Caco-2 (cell line): ENCODE results near the gene IMPG1. TPM values are rescaled to one million over a fixed set of nuclear protein-coding genes. Genes with fewer than 3 reads are reported as not detected.

Experiments used
- BruUV-seq: library from RNA; stranded (reverse); fragments of 400-500 nt; replicated peaks from 2 replicates; lab custom pipeline; 2021; lab: Mats Ljungman, UMichigan
- CTCF ChIA-PET: fragments of 300-600 bp; sonication (Branson Sonifier 250); formaldehyde crosslinking; loops from one replicate; lab custom pipeline; 2022; ENCODE audit warnings: antibody characterized with exemption; lab: Charles Lee
- POLR2A ChIA-PET: fragments of 300-600 bp; sonication (Branson Sonifier 250); formaldehyde crosslinking; loops from one replicate; lab custom pipeline; 2022; ENCODE audit warnings: antibody characterized with exemption; lab: Charles Lee
- DNase-seq, 2 experiments: peaks; one replicate each; pipeline versions ENCODE4 v3.0.0 to v3.0.0-alpha.2; 2020 to 2022
- H3K27me3 ChIP-seq: replicated peaks from 2 replicates; pipeline ENCODE4 v1.6.0; 2011; ENCODE audit warnings: low read length; ENCODE audit not compliant: control insufficient read depth, insufficient read depth
- H3K36me3 ChIP-seq: 2 replicates; pipeline ENCODE4 v1.5.1; 2011; ENCODE audit warnings: low read length; ENCODE audit not compliant: control insufficient read depth, insufficient read depth
- H3K4me1 ChIP-seq: fragments of 250-450 bp; sonication (Bioruptor Pico); 2 replicates; pipeline ENCODE4 v1.5.1; 2020; ENCODE audit warnings: mild to moderate bottlenecking
- H3K4me3 ChIP-seq: 2 replicates; pipeline ENCODE4 v1.5.1; 2011; ENCODE audit warnings: low read depth, mild to moderate bottlenecking, control low read depth, low read length
- H3K9me3 ChIP-seq: fragments of 250-450 bp; sonication (Bioruptor Pico); 2 replicates; pipeline ENCODE4 v1.5.1; 2020; ENCODE audit warnings: mild to moderate bottlenecking, moderate library complexity
- H3K27ac Mint-ChIP-seq: one replicate; pipeline ENCODE4 v1.8.0; 2022; ENCODE audit warnings: mixed read lengths; ENCODE audit not compliant: unreplicated experiment
- H3K27me3 Mint-ChIP-seq: one replicate; pipeline ENCODE4 v1.8.0; 2022; ENCODE audit warnings: mixed read lengths; ENCODE audit not compliant: insufficient read depth, unreplicated experiment
- H3K36me3 Mint-ChIP-seq: one replicate; pipeline ENCODE4 v1.8.0; 2022; ENCODE audit warnings: mild to moderate bottlenecking, mixed read lengths; ENCODE audit not compliant: insufficient read depth, unreplicated experiment
- H3K4me1 Mint-ChIP-seq: one replicate; pipeline ENCODE4 v1.8.0; 2022; ENCODE audit warnings: low read depth, mixed read lengths; ENCODE audit not compliant: unreplicated experiment
- H3K4me3 Mint-ChIP-seq: one replicate; pipeline ENCODE4 v1.8.0; 2022; ENCODE audit warnings: mild to moderate bottlenecking, moderate library complexity, mixed read lengths; ENCODE audit not compliant: unreplicated experiment
- H3K9me3 Mint-ChIP-seq: one replicate; pipeline ENCODE4 v1.8.0; 2022; ENCODE audit warnings: mixed read lengths; ENCODE audit not compliant: unreplicated experiment
- CTCF ChIP-seq, 2 experiments: fragments of 200-600 bp in 1 of 2; IDR thresholded peaks; 1 replicate in 1 of 2; 2 replicates in 1 of 2; pipeline versions ENCODE4 v1.5.1 to v1.8.0; 2011 to 2022; ENCODE audit warnings: antibody characterized with exemption in 1 of 2, control low read depth in 1 of 2, inconsistent platforms in 1 of 2, low read depth in 1 of 2, low read length in 1 of 2, mild to moderate bottlenecking in 1 of 2, moderate library complexity in 1 of 2; ENCODE audit not compliant: insufficient read depth in 1 of 2, severe bottlenecking in 1 of 2, unreplicated experiment in 1 of 2
- intact Hi-C: fragments of 100-400 bp; cut with micrococcal nuclease; formaldehyde crosslinking; loops from one replicate; pipeline ENCODE4 v1.10.0; 2022; ENCODE audit not compliant: unreplicated experiment
- total RNA-seq: library from RNA; stranded (reverse); gene quantifications from 2 replicates; pipeline ENCODE4 v1.2.3, GENCODE V29; 2022

Gene IMPG1
- total RNA-seq, 1 experiment from 2014 or later: not detected

GRCh38 chr6:75952128-75952527 lies 120.3 kb downstream of the IMPG1 start:
- H3K9me3 Mint-ChIP-seq: no peaks in the 10 kb centered on the region
- no peak overlapping the region for H3K27ac Mint-ChIP-seq
- H3K36me3 Mint-ChIP-seq: no peaks in the 10 kb centered on the region
- peaks cover 5% of the 10 kb centered on the region for H3K4me1 Mint-ChIP-seq
- H3K9me3 ChIP-seq: no peaks in the 10 kb centered on the region
- no TSS peak for BruUV-seq
- intact Hi-C loops: no loop called here
- ChIA-PET POLR2A (no interaction called here), CTCF (no interaction called here)
- H3K4me3 Mint-ChIP-seq: no peak overlapping the region
- H3K27me3 Mint-ChIP-seq: peaks cover 5% of the 10 kb centered on the region
- no peaks in the 10 kb centered on the region for H3K4me1 ChIP-seq
- TF ChIP-seq CTCF (IDR thresholded peaks at IDR 0.05; ENCODE audit: insufficient read depth in 1 of 2, low read depth in 1 of 2, low read length in 1 of 2, severe bottlenecking in 1 of 2, unreplicated experiment in 1 of 2): no peak
- no peaks in the 10 kb centered on the region for H3K36me3 ChIP-seq
- H3K27me3 ChIP-seq: no peaks in the 10 kb centered on the region
- no peak for DNase-seq
- H3K4me3 ChIP-seq: no peak overlapping the region

- no peaks in the 10 kb centered on the region for H3K9me3 Mint-ChIP-seq
- H3K27me3 Mint-ChIP-seq: no peaks in the 10 kb centered on the region
- no peak overlapping the region for H3K27ac Mint-ChIP-seq
- no peak overlapping the region for H3K4me3 ChIP-seq
- H3K36me3 Mint-ChIP-seq: no peaks in the 10 kb centered on the region
- H3K27me3 ChIP-seq: no peaks in the 10 kb centered on the region
- H3K9me3 ChIP-seq: no peaks in the 10 kb centered on the region
- no TSS peak for BruUV-seq
- intact Hi-C loops: no loop called here
- no peak for TF ChIP-seq CTCF (IDR thresholded peaks at IDR 0.05; ENCODE audit: insufficient read depth in 1 of 2, low read depth in 1 of 2, low read length in 1 of 2, severe bottlenecking in 1 of 2, unreplicated experiment in 1 of 2)
- no peak for DNase-seq
- no peaks in the 10 kb centered on the region for H3K36me3 ChIP-seq
- CTCF ChIA-PET: no interaction called here
- POLR2A ChIA-PET: no interaction called here
- peaks cover 18% of the 10 kb centered on the region for H3K4me1 Mint-ChIP-seq
- H3K4me1 ChIP-seq: peaks cover 9% of the 10 kb centered on the region; the same call in 1 of the 2 replicates
- no peak overlapping the region for H3K4me3 Mint-ChIP-seq
Measured at GRCh38 chr6:75947935-75948334, 124.5 kb downstream of the IMPG1 start.

GRCh38 chr6:75946146-75946831 lies 126.2 kb downstream of the IMPG1 start:
- H3K4me3 Mint-ChIP-seq: no peak overlapping the region
- DNase-seq: no peak

More at GRCh38 chr6:75946146-75946831, 126.2 kb downstream of the IMPG1 start:
- H3K9me3 Mint-ChIP-seq: no peaks in the 10 kb centered on the region
- Histone ChIP-seq H3K4me3 (no peak overlapping the region), H3K36me3 (no peaks in the 10 kb centered on the region), H3K4me1 (peaks cover 9% of the 10 kb centered on the region; the same call in 1 of the 2 replicates), H3K9me3 (no peaks in the 10 kb centered on the region), H3K27me3 (no peaks in the 10 kb centered on the region)
- intact Hi-C loops: loop anchor here (1.0 kb wide), 1 partner anchor 11 kb away; no protein-coding TSS in a partner anchor
- ChIA-PET POLR2A (no interaction called here), CTCF (interaction anchor here (0.8 kb wide), 1 partner anchor 14 kb away, joined by 3 read pairs; no protein-coding TSS in a partner anchor)
- TF ChIP-seq CTCF (IDR thresholded peaks at IDR 0.05; ENCODE audit: insufficient read depth in 1 of 2, low read depth in 1 of 2, low read length in 1 of 2, severe bottlenecking in 1 of 2, unreplicated experiment in 1 of 2): no peak
- no peaks in the 10 kb centered on the region for H3K27me3 Mint-ChIP-seq
- no peaks in the 10 kb centered on the region for H3K36me3 Mint-ChIP-seq
- H3K4me1 Mint-ChIP-seq: peaks cover 18% of the 10 kb centered on the region
- BruUV-seq: no TSS peak
- no peak overlapping the region for H3K27ac Mint-ChIP-seq
